Hepatic stellate cell (primary cell): ENCODE results near the gene ATP1A1.

ENCODE experiments used
- DNase-seq: peaks from one replicate; pipeline ENCODE4 v3.0.0; 2011; ENCODE audit warnings: low spot score

The ATP1A1 gene

GRCh38 chr1:116372651-116373430, at the start of gene ATP1A1:
Gene ATP1A1 (plus strand): TSS chr1:116373244. CDS start chr1:116373512, 268 bp downstream.
- DNase-seq: peak; percentile 89

GRCh38 chr1:116323491-116323890, 49.6 kb upstream of the ATP1A1 start:
- DNase-seq: no peak

DNA sequence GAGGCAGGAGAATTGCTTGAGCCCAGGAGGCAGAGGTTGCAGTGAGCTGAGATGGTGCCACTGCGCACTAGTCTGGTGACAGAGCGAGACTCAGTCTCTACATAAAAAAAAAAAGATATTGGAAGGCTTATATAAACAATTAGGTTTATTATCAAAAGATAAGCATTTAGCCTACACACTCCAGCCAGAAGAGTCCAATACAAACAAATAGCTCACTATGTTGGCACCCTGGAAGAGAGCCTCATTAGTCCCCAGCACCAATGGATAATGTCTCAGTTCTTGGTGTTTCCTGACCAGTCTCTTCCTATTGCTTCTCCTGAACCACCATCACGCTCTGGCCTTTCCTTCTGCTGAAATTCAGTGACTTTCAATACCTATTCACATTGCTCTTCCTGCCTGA, 48.6 kb upstream of the ATP1A1 start:
- DNase-seq: no peak

GRCh38 chr1:116325104-116325503, 47.9 kb upstream of the ATP1A1 start:
- DNase-seq: no peak

GRCh38 chr1:116325922-116326321, 47.1 kb upstream of the ATP1A1 start:
- DNase-seq: no peak

GRCh38 chr1:116326486-116326885, 46.6 kb upstream of the ATP1A1 start:
- DNase-seq: no peak

DNA sequence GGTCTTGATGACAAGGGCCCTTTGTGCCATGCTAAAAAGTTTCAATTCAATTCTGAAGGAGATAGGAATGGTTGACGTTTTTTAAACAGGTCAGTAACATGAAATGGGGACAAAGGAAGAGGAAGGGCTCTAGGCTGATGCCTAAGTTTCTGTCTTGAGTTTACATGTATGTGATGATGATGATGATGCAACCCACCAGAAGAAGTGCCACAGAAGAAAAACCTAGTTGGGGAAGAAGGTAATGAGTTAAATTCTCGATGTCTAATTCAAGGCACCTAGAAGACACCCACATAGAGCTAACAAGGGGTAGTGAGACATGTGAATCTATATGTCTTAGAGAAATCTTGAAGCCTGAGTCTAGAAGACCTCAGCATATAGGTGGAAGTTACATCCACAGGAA, 44.4 kb upstream of the ATP1A1 start:
- DNase-seq: no peak

DNA sequence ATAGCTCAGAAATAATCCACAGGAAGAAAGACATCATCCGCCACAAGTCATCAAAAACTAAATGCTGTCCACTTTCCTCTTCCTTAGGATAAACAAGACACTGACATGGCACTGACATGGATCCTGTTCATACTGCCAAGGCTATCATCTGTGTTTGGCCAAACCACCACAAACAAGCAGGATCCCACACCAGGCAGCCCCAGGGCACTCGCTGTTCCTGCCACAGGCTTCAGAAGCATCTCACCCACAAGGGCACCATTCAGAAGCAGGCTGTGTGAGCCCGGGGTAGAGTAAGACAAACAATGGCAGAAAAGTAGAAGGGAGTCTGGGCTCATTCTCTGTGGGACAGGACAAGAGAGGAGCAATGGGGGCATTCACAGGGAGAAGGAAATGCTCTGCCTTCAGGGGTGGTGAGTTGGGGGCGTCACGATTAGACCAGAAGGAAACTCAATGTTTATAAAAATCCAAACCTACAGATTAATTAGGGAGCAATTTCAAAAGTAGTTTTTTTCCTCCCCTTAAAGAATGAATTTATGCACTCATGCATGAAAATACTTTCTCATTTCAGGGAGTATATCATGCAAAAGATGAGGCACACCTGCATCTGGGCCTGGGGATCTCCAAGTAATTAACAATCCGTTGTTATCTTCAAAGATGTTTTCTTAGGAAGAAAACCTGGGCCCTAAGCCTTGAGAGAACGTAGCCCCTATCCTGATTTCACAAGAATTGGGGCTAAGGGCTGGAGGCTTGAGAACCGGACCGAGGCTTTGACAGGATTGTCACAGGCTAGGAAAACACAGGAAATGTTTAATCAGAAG, 43.3 kb upstream of the ATP1A1 start:
- no peak for DNase-seq

GRCh38 chr1:116330342-116330652, 42.7 kb upstream of the ATP1A1 start:
- no peak for DNase-seq

GRCh38 chr1:116330846-116331245, 42.2 kb upstream of the ATP1A1 start:
- no peak for DNase-seq

- DNase-seq: no peak
Measured at GRCh38 chr1:116331523-116331922, 41.5 kb upstream of the ATP1A1 start.

DNA sequence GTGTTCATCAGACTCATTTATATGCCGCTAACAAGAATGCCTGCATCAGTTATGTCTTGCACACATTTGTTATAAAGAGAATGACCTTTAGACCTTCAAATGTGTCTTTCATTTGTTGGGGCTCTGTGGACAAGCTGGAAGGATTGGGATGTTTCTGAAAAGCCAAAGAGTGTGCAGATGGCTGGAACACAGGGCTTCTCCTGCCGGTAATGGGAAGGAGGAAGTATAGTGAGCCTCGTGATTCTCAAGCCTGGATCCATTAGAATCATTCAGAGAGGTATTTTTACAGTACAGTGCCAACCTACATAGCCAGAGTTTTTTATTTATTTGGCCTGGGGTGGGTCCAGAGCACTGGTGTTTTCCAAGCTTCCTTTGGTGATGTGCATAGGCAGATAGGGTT, 40.6 kb upstream of the ATP1A1 start:
- no peak for DNase-seq

GRCh38 chr1:116333171-116334014, 39.7 kb upstream of the ATP1A1 start:
- DNase-seq: no peak

DNA sequence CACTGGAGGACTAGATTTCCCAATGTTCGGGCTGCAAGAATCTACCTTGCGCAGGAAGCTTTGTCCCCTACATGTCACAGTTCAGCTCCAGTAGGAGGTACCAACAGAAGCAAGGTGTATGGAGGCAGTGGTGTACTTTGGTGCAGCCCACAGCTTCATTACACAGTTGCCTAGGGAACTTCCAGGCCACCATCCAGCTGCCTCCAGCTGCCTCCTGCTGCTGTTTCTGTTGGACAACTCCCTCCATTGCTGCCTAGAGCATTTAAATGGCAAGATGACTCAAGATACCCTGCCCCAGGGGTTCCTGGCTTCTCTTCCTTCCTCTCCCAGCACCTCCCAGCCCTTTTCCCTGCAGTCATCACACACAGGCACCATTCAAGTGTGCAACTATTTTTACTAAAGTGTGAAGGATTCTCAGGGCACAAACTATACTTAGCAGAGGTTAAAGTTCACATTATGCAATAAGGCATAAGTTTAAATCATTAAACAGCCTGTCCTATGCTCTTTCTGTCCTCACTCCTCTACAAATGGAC, 39.0 kb upstream of the ATP1A1 start:
- no peak for DNase-seq

DNA sequence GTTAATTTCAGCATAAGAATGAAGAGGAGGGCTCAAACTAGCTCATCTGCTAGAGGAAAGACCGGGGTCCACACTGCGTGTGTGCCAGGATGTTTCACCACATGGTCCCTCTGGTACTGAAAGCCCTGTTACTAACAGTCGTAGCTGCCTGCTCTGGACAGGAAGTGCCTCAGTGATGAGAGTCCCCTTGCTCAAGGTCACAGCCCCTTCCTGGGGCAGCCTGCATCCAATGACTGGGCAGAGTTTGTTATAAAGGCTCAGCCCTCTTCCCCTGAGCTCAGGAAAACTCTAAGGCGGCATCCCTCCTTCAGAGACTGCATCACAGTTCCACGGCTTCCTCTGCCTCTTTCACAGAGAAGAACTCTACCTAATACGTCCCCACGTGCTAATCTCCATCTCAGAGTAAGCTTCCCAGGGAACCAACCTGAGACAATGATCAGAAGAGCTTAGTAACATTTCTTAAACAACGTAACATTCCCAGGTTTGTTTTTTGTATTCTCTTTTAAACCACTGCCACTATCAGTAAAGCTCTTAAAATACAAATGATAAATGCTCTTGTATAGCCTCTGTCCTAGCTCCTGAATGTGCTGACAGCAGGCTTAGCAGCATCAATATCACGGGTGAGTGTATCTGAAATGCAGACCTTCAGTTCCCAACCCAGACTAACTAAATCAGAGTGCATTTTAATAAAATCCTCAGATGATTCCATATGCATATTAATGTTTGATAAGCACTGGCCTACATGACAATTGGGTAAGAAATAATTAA, 38.0 kb upstream of the ATP1A1 start:
- DNase-seq: no peak

DNA sequence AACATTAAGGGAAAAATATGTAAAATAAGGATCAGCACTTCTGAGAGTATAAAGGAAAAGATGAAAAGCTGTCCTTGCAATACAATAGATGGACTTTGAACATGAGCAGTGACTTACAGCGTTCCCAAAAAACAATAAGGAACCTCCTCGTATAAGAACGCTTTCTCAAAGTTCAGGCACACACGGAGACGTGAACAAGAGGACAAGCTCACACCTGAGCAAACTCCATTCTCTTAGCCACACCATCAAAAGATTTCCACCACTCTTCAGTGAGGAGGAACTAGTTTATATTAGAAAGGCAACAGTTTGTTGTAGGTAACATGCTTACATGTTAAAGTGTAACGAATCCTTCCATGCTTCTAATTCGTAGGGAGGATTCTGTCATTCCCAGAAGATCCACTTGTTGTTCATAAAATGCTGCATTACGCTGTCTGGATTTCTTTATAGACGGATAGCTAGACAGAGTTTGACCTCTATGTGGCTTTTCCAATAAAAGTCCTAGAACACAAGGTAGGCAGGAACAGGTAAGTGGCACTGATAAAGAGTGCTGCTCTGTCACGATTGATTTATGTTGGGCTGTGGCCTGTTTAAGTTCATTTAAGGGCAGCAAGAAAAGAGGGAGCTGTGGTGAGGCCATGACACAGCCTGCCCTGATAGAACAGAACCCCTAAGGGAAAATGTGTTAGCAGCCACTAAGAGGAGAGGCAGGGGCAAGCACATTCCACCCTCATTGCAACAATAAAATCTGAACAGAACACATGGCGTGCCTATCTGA, 37.0 kb upstream of the ATP1A1 start:
- DNase-seq: no peak

DNA sequence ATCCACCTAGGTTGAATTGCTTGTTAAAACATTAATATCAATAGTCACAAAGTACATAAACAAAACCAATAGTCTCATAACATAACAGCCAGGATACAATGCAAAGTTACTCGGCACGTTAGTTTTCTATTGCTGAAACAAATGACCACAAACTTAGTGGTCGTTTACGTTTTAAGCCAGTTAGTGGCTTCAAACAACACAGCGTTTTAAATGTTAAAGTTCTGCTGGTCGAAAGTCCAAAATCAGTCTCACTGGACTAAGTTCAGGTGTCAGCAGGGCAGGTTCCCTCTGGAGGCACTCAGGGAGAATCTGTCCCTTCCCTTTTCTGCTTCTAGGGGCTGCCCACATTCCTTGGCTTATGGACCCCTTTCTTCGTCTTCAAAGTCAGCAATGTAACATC, 35.6 kb upstream of the ATP1A1 start:
- no peak for DNase-seq

DNA sequence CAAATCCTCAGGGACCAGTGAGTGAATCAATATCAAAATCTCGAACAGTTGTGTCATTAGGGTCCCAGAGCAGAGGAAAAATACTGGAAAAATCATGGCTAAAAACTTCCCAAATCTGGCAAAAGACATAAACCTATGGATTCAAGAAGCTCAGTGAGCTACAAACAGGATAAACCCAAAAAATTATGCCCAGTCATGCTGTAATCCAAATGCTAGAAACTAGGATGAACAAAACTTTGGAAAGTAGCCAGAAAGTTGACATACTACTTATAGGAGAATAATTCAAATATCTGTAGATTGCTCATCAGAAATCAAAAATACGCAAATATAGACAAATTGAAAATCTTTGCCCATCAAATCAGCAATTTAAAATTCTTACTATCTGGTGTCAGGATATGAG, 34.6 kb upstream of the ATP1A1 start:
- DNase-seq: no peak

GRCh38 chr1:116340506-116341231, 32.4 kb upstream of the ATP1A1 start:
- no peak for DNase-seq

- no peak for DNase-seq
Measured at GRCh38 chr1:116343019-116343418, 30.0 kb upstream of the ATP1A1 start.
